Fibroblast of gingiva (primary cell): Measurements from ENCODE around the gene MACROD2.
"Not testable (repeated sequence)": the region's sequence is repeated elsewhere in the genome, so short reads cannot be mapped to it uniquely, and the experiment has no call there.

Source experiments
- DNase-seq: peaks from one replicate; pipeline ENCODE4 v3.0.0-alpha.2; 2011; ENCODE audit warnings: low read depth

The MACROD2 gene

DNA sequence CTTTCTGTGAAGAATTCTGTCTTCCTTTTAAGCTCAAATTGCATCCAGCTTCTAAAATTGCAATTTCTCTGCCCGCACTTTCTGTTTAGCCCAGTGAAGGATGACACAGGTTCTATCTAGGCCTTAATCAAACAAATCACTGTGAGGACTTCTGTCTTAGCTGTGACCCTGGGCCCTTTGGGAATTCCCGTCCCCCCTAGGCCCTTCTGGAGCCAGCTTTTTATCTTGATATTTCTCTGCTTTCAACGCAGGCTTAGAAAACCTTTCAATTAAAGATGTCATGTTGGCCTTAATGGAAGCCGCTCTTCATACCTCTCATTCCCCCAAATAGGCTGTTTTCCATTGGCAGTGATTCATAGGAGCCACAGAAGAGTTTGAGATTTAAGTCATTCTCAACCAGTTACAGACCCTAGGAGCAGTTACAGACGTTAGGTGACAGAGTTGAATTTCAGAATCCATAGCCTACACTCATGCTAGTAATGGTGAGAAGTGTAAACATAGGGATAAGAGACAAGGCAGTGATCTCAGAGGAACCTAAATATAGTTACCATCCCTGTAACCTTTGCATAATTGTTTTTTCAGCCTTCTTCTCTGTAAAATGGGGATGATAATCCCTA is 416.9 kb downstream of the MACROD2 start:
- no peak for DNase-seq

GRCh38 chr20:14413835-14414234 is 418.5 kb downstream of the MACROD2 start:
- no peak for DNase-seq

DNA sequence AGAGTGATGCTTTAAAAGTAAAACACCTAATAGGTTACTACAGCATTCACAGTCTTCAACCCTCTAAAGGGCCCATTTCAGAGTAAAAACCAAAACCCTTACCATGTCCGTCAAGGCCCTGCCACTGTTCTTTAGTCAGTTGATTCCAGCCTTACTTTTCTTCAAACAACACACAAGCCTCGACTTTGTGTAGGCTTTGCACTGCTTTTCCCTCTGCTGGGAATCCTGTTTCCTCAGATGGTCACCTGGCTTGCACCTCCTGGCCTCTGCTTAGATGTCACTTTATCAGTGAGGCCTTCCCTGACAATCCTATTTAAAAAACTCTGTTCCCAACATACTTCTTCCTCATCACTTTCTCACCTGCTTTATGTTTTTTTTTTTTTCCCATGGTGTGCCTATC is 419.2 kb downstream of the MACROD2 start:
- no peak for DNase-seq

- no peak for DNase-seq
These were observed 420.2 kb downstream of the MACROD2 start for GRCh38 chr20:14415467-14415866.

DNA sequence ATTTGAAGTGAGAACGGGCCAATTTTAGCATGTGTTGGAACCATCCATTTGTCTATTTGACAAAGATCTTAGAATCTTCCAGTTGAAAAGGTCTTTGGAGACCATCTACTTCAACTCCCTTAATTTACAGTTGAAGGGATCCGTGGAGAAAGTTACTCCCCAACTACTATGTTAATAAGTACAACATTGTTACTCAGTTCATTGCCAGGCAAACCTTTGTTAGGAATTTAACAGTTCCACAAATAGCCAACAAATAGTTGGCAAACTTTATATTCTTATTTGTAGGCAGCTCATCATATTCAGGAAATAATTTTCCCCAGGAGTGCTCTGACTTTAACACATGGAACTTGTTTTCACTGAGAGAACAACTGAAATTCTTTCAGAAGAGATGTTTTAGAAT is 423.1 kb downstream of the MACROD2 start:
- peak; percentile 76 for DNase-seq

GRCh38 chr20:14422892-14423291 is 427.6 kb downstream of the MACROD2 start:
- no peak for DNase-seq

- no peak for DNase-seq
These were observed 436.3 kb downstream of the MACROD2 start for GRCh38 chr20:14431568-14431967.

DNA sequence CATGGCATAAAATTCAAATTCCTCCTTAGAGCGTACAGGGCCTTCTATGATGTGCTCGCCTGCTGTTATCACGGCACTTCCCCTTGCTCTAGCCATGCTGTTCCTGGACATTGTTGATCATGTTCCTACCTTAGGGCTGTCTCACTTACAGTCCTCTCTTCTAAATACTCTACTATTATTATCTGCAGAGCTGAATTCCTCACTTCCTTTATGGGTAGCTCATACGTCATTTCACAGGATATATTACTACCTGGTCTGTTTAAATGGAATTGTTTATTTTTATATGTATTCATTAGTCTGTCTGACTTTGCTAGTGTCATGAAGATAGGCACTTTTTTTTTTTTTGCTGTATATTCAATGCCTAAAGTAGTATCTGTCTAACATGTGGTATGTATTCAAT is 436.8 kb downstream of the MACROD2 start:
- DNase-seq: no peak

DNA sequence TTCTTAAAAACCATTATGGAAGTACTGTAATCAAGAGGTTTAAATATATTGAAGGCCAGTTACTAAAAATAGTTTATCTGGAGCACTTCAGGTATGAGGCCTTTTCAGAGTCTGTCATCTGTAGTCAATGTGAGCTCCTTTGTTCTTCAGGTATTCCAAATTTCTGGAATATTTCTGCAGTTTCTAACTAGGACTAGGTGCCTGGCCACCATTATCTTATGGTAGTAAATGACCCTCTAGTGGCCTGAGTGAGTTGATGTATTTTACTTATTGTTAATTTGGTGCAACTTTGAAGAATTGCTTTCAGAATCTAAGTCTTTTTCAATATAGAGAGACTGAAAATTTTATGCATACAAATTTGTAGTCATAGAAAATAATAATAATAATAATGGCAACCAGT is 437.3 kb downstream of the MACROD2 start:
- no peak for DNase-seq

- DNase-seq: no peak
These were observed 439.2 kb downstream of the MACROD2 start for GRCh38 chr20:14434384-14435136.

- DNase-seq: peak; percentile 69
These were observed 445.9 kb downstream of the MACROD2 start for GRCh38 chr20:14441201-14441600.

GRCh38 chr20:14444106-14444505 is 448.8 kb downstream of the MACROD2 start:
- peak; percentile 39 for DNase-seq

DNA sequence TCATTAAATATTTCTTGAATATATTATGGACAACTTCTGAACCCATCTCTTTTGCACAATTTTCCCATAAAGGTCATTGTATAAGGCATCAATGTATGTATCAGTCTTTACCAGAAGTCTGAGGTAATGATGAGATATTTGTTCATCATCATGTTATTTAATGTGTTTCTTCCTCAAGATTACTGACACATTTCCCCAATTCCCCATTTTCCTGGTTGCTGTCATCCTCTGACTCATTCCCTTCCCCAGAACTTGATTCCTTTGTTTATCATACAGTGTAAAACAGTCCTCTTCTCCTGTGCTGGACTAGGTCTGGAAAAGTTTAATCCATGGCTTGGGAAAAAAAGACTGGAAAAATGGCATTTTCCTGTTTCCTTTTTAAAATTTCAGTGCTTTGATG is 450.0 kb downstream of the MACROD2 start:
- DNase-seq: peak; percentile 36

DNA sequence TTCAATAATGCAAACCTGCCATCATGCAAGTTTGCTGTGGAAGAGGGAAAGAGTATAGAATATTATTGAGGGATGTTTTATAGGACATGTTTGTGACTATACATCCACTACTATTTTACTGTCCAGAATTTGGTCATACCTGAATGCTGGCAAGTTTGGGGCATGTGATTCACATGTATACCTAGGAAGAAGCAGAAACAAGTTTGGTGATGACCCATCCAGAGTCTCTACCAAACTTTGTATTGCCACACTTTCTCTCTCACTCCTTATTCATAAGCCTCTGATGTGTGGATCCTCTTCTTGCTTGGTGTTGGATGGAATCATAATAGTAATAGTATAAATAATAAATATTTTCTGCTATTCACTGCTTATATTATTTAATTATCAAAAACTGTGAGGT is 450.6 kb downstream of the MACROD2 start:
- DNase-seq: no peak

- DNase-seq: peak; percentile 19
These were observed 451.1 kb downstream of the MACROD2 start for GRCh38 chr20:14446446-14446845.

GRCh38 chr20:14449323-14449722 is 454.0 kb downstream of the MACROD2 start:
- DNase-seq: peak; percentile 10

- DNase-seq: no peak
These were observed 454.9 kb downstream of the MACROD2 start for GRCh38 chr20:14450256-14450655.

GRCh38 chr20:14451458-14451857 is 456.1 kb downstream of the MACROD2 start:
- no peak for DNase-seq

- DNase-seq: no peak
These were observed 457.9 kb downstream of the MACROD2 start for GRCh38 chr20:14453259-14453658.

DNA sequence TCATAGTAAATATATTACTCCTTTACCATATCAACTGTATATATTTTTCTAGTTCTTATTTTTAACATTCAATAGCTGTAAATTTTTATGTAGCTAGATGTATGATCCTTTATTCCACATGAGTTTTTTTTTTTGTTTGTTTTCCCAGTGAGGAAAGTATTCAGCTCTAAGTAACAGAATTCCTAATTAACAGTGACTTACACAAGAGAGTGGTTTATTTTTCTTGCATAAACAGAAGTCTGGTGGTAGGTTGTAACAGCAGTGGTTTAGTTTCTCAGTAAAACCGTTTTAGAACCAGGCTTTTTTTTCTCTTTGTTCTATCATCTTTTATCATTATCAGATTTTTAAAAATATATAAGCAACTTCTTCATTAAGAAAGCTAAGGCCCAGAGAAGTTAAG is 459.0 kb downstream of the MACROD2 start:
- peak; percentile 44 for DNase-seq

GRCh38 chr20:14467104-14467827 is 471.9 kb downstream of the MACROD2 start:
- not testable (repeated sequence) for DNase-seq

DNA sequence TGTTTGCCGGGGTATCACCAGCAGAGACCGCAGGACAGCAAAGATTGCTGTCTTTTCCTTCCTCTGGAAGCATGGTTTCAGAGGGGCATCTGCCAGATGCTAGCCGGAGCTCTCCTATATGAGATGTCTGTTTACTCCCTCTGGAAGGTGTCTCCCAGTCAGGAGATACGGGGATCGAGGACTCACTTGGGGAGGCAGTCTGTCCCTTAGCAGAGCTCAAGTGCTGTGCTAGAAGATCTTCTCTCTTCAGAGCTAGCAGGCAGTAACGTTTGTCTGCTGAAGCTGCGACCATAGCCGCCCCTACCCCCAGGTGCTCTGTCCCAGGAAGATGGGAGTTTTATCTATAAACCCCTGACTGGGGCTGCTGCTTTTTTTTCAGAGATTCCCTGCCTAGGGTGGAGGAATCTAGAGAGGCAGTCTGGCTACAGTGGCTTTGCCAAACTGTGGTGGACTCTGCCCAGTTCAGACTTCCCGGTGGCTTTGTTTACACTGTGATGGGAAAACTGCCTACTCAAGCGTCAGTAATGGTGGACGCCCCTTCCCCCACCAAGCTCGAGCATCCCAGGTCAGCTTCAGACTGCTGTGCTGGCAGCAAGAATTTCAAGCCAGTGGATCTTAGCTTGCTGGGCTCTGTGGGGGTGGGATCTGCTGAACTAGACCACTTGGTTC is 475.0 kb downstream of the MACROD2 start:
- no peak for DNase-seq
